ENCODE results near the gene KLHL3.

The KLHL3 gene

DNA sequence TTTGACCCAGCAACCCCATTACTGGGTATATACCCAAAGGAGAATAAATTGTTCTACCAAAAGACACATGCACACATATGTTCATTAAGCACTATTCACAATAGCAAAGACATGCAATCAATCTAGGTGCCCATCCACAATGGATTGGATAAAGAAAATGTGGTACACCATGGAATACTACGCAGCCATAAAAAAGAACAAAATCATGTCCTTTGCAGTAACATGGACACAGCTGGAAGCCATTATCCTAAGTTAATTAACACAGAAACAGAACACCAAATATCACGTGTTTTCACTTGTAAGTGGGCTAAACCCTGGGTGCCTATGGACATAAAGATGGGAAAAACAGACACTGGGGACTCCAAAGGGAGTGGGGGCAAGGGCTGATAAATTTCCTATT lies 46.6 kb downstream of the KLHL3 start:
- H3K4me3 ChIP-seq (ENCODE audit: low read depth, low read length), result no peak overlapping the region
- DNase-seq (ENCODE audit: low read depth), result no peak
- TF ChIP-seq CTCF (IDR thresholded peaks at IDR 0.05; ENCODE audit: low read depth, low read length, missing control alignments), result no peak

GRCh38 chr5:137688210-137688840 lies 47.6 kb downstream of the KLHL3 start:
- no peak for DNase-seq (ENCODE audit: low read depth)

DNA sequence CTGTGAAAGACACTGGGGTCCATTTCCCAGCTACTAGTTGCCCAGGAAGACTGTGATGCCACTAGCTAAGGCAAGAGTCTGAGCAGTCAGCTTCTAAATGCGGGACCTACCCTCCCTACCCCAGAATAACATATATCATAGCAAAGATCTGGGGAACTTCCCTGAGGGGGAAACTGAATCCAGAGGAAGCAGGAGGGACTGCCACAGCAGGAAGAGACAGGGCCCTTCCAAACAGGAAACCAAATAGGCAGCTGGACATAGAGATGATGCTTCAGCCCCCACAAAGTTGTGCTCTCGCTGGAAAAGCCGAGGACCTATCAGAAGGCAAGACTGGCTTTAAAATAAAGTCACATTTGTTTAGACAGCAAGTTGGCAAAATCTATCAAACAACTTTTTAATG lies 51.1 kb downstream of the KLHL3 start:
- no peak for DNase-seq (ENCODE audit: low read depth)
- no peak overlapping the region for H3K4me3 ChIP-seq (ENCODE audit: low read depth, low read length)
- TF ChIP-seq CTCF (IDR thresholded peaks at IDR 0.05; ENCODE audit: low read depth, low read length, missing control alignments), result no peak

More at GRCh38 chr5:137688210-137688840, 47.6 kb downstream of the KLHL3 start:
- H3K4me3 ChIP-seq (ENCODE audit: low read depth, low read length), result no peak overlapping the region
- TF ChIP-seq CTCF (IDR thresholded peaks at IDR 0.05; ENCODE audit: low read depth, low read length, missing control alignments), result no peak

- TF ChIP-seq CTCF (IDR thresholded peaks at IDR 0.05; ENCODE audit: low read depth, low read length, missing control alignments), result no peak
- no peak for DNase-seq (ENCODE audit: low read depth)
These were observed 54.7 kb downstream of the KLHL3 start for GRCh38 chr5:137681191-137681590.

GRCh38 chr5:137679910-137680309 lies 56.0 kb downstream of the KLHL3 start:
- no peak overlapping the region for H3K4me3 ChIP-seq (ENCODE audit: low read depth, low read length)
- TF ChIP-seq CTCF (IDR thresholded peaks at IDR 0.05; ENCODE audit: low read depth, low read length, missing control alignments), result no peak
- DNase-seq (ENCODE audit: low read depth), result no peak

More at GRCh38 chr5:137681191-137681590, 54.7 kb downstream of the KLHL3 start:
- no peak overlapping the region for H3K4me3 ChIP-seq (ENCODE audit: low read depth, low read length)

DNA sequence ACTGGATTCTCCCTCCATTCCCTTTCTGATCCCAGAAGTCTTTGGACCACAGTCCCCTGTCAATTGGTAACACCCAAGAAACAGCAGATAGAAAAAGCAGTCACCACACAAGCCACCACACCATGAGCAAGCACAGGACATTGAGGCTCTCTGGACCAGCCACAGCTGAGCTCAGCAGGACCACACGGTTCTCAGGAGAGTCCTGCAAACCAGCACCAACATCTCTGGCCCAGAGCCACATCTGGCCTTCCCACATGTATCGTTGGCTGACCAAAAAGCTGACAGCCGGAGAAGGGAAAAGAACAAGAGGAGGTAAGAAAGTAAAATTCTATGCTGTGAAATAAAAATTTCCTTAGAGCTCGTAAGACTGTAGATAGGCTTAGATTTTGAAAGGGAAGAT lies 56.7 kb downstream of the KLHL3 start:
- no peak for TF ChIP-seq CTCF (IDR thresholded peaks at IDR 0.05; ENCODE audit: low read depth, low read length, missing control alignments)
- DNase-seq (ENCODE audit: low read depth), result no peak
- H3K4me3 ChIP-seq (ENCODE audit: low read depth, low read length), result no peak overlapping the region

DNA sequence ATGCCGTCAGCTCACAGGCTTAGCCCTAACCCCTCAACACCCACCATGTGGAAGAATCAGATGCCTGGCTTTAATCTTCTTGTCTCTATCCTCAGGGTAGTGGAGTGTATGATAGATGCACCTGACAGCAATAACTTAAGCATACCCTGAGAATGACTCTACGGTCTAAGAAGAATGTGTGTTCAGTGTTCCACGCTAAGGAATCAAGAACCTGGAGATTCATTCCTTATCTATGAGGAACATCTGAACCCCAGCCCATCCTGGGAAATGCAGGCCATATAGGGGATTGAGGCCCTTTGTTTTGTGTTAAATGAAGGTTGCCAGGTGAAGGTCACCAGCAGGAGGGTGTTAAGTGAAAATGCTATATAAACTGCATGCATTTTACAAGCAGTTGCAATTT lies 63.0 kb downstream of the KLHL3 start:
- DNase-seq (ENCODE audit: low read depth), result no peak
- no peak for TF ChIP-seq CTCF (IDR thresholded peaks at IDR 0.05; ENCODE audit: low read depth, low read length, missing control alignments)
- no peak overlapping the region for H3K4me3 ChIP-seq (ENCODE audit: low read depth, low read length)

All from GM12864 (cell line).